Mesendoderm (in vitro differentiated cells): Measurements from ENCODE around the gene MPC2.

Source experiments
- DNase-seq: peaks from one replicate; pipeline ENCODE4 v3.0.0; 2013
- H2AK5ac ChIP-seq: 2 replicates; pipeline ENCODE4 v1.6.1; 2013; ENCODE audit warnings: low read length, inconsistent platforms
- H2BK120ac ChIP-seq: 2 replicates; pipeline ENCODE4 v1.6.1; 2013; ENCODE audit warnings: low read depth, mild to moderate bottlenecking, low read length, moderate library complexity, mixed read lengths
- H2BK15ac ChIP-seq: replicated peaks from 2 replicates; pipeline ENCODE4 v1.6.1; 2013; ENCODE audit warnings: low read depth, mild to moderate bottlenecking, moderate library complexity
- H2BK5ac ChIP-seq: 2 replicates; pipeline ENCODE4 v1.6.1; 2013; ENCODE audit warnings: low read length, inconsistent platforms
- H3K18ac ChIP-seq: 2 replicates; pipeline ENCODE4 v1.6.1; 2013; ENCODE audit warnings: mild to moderate bottlenecking, low read length, mixed read lengths
- H3K23ac ChIP-seq: one replicate; pipeline ENCODE4 v1.6.1; 2013; ENCODE audit warnings: low read length
- H3K27ac ChIP-seq: 2 replicates; pipeline ENCODE4 v1.5.1; 2013; ENCODE audit warnings: low read depth, mild to moderate bottlenecking, inconsistent platforms, low read length, moderate library complexity
- H3K27me3 ChIP-seq: 2 replicates; pipeline ENCODE4 v1.6.1; 2013; ENCODE audit warnings: low read length, control low read depth, mild to moderate bottlenecking, inconsistent platforms; ENCODE audit not compliant: insufficient read depth, poor library complexity
- H3K36me3 ChIP-seq: 2 replicates; pipeline ENCODE4 v1.6.1; 2013; ENCODE audit warnings: low read length, inconsistent platforms; ENCODE audit not compliant: control insufficient read depth, insufficient read depth
- H3K4ac ChIP-seq: one replicate; pipeline ENCODE4 v1.6.1; 2013; ENCODE audit warnings: low read depth, mild to moderate bottlenecking, low read length, moderate library complexity
- H3K4me1 ChIP-seq: 2 replicates; pipeline ENCODE4 v1.6.1; 2013; ENCODE audit warnings: low read depth, low read length, inconsistent platforms; ENCODE audit not compliant: control insufficient read depth
- H3K4me2 ChIP-seq: 2 replicates; pipeline ENCODE4 v1.6.1; 2013; ENCODE audit warnings: low read length
- H3K4me3 ChIP-seq: 2 replicates; pipeline ENCODE4 v1.5.1; 2013; ENCODE audit warnings: mild to moderate bottlenecking, low read length
- H3K56ac ChIP-seq: one replicate; pipeline ENCODE4 v1.6.1; 2013; ENCODE audit warnings: low read length
- H3K79me1 ChIP-seq: 2 replicates; pipeline ENCODE4 v1.6.1; 2013; ENCODE audit warnings: low read length, inconsistent platforms
- H3K79me2 ChIP-seq: 2 replicates; pipeline ENCODE4 v1.6.1; 2013; ENCODE audit warnings: mild to moderate bottlenecking, low read length; ENCODE audit not compliant: control insufficient read depth, insufficient read depth
- H3K9ac ChIP-seq: 2 replicates; pipeline ENCODE4 v1.6.1; 2013; ENCODE audit warnings: low read length, inconsistent platforms
- H4K5ac ChIP-seq: one replicate; pipeline ENCODE4 v1.6.1; 2013; ENCODE audit warnings: low read length
- H4K8ac ChIP-seq: one replicate; pipeline ENCODE4 v1.6.1; 2013; ENCODE audit warnings: low read depth, mild to moderate bottlenecking, control low read depth, low read length, moderate library complexity
- whole genome bisulfite sequencing: extraction: QIAGEN DNeasy Blood & Tissue Kit; methylation state at CpG from one replicate; pipeline ENCODE4 v1.1.7; 2013; ENCODE audit warnings: low lambda C conversion rate, missing lambda C conversion rate; ENCODE audit not compliant: insufficient coverage; ENCODE audit errors: extremely low coverage; 5-methylcytosine and 5-hydroxymethylcytosine counted together

The MPC2 gene

GRCh38 chr1:167938080-167938636, 1.3 kb upstream of the MPC2 start:
- H2AK5ac ChIP-seq, result no peak overlapping the region
- no peaks in the 10 kb centered on the region for H3K36me3 ChIP-seq
- H3K9ac ChIP-seq, result peak overlapping the region; percentile 63
- WGBS, result 100% methylated on average over 1 of the region's 5 CpGs
- H3K4me1 ChIP-seq, result no peaks in the 10 kb centered on the region
- no peak overlapping the region for H3K4me3 ChIP-seq
- H3K27me3 ChIP-seq, result no peaks in the 10 kb centered on the region
- no peak overlapping the region for H3K4ac ChIP-seq
- peaks cover 34% of the 10 kb centered on the region for H3K79me2 ChIP-seq
- no peak overlapping the region for H3K23ac ChIP-seq
- no peak overlapping the region for H2BK5ac ChIP-seq
- H3K56ac ChIP-seq, result peak overlapping the region; percentile 73
- no peak overlapping the region for H3K18ac ChIP-seq
- no peak for DNase-seq
- peak overlapping the region; percentile 51 for H3K4me2 ChIP-seq
- H2BK15ac ChIP-seq, result no peak overlapping the region
- H4K5ac ChIP-seq, result no peak overlapping the region
- H3K79me1 ChIP-seq, result no peaks in the 10 kb centered on the region
- no peak overlapping the region for H4K8ac ChIP-seq
- no peak overlapping the region for H2BK120ac ChIP-seq
- no peak overlapping the region for H3K27ac ChIP-seq

- Histone ChIP-seq H3K18ac (no peak overlapping the region), H2BK120ac (no peak overlapping the region), H4K8ac (no peak overlapping the region), H3K79me2 (peaks cover 36% of the 10 kb centered on the region), H2BK15ac (no peak overlapping the region), H3K27me3 (no peaks in the 10 kb centered on the region), H3K79me1 (no peaks in the 10 kb centered on the region), H3K9ac (peak overlapping the region; percentile 74), H2BK5ac (no peak overlapping the region), H3K23ac (no peak overlapping the region), H3K4me3 (peak overlapping the region; percentile 50), H3K36me3 (no peaks in the 10 kb centered on the region), H3K4ac (no peak overlapping the region), H4K5ac (no peak overlapping the region), H3K4me1 (no peaks in the 10 kb centered on the region), H2AK5ac (no peak overlapping the region), H3K4me2 (peak overlapping the region; percentile 30), H3K27ac (no peak overlapping the region), H3K56ac (peak overlapping the region; percentile 81)
- no CpG with 5 or more reads among the region's 5 CpGs for WGBS
- no peak for DNase-seq
These were observed 788 bp upstream of the MPC2 start for GRCh38 chr1:167937709-167938010.

DNA sequence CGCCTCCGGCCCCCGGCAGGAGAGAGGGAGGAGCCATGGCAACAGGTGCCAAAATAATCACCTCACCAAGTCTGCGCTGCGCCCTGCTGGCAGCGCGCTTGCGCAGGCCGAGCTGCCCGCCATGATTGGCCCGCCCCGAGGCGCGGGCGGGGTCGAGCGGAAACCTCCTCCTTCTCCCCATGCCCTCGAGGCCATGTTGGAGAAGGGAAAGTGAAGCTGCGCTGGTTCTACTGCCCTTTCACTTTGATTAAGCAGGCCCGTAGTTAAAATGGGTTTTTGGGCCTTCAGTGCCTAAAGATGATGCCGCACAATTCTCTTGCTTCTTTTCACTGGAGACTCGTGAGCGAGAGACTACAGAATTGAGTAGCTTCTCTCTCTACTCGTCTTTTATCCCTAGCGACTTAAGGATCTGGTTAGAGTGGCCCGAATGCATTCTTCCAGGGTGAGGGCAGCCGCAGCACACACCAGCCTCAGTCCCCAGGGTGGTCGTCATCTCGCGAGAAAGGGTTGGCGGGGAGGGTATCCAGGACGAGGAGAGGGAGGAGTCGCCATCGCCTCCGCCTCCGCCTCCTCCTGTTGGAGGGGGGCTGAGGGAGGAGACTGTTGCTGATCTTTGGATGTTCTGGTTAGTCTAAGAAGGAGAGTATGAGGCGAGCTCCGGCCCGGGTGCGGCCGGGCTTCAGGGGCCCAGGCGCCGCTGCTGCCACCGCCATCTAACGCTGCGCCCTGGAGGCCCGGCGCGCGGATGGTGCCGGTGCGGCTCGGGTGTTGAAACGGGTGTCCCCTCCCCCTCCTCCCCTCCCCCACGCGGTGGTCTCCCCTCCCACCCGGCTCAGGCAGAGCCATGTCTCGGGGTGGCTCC, 573 bp downstream of the MPC2 start, which contains the start of gene DCAF6:
TSS of gene DCAF6 (plus strand) at position 616 of the 862 bp plus-strand sequence. CDS start at position 845, 229 bp downstream.
- Histone ChIP-seq H4K8ac (no peak within 1 kb of the TSS), H3K23ac (peak within 1 kb of the TSS; percentile 24), H3K56ac (peak within 1 kb of the TSS; percentile 94), H3K4me3 (peak within 1 kb of the TSS; percentile 76), H3K36me3 (no peaks in the 10 kb centered on the region), H2AK5ac (no peak within 1 kb of the TSS), H3K18ac (peak within 1 kb of the TSS; percentile 81), H4K5ac (no peak within 1 kb of the TSS), H3K4me1 (no peaks in the 10 kb centered on the region), H3K9ac (peak within 1 kb of the TSS; percentile 84), H3K27ac (peak within 1 kb of the TSS; percentile 95), H2BK120ac (peak within 1 kb of the TSS; percentile 51), H2BK5ac (peak within 1 kb of the TSS; percentile 57), H3K79me2 (peaks cover 27% of the 10 kb centered on the region), H3K4ac (peak within 1 kb of the TSS; percentile 98), H3K27me3 (no peaks in the 10 kb centered on the region), H3K79me1 (no peaks in the 10 kb centered on the region), H3K4me2 (peak within 1 kb of the TSS; percentile 88), H2BK15ac (no peak within 1 kb of the TSS)
- no CpG with 5 or more reads among the region's 58 CpGs for WGBS
- DNase-seq, result peak; percentile 99

DNA sequence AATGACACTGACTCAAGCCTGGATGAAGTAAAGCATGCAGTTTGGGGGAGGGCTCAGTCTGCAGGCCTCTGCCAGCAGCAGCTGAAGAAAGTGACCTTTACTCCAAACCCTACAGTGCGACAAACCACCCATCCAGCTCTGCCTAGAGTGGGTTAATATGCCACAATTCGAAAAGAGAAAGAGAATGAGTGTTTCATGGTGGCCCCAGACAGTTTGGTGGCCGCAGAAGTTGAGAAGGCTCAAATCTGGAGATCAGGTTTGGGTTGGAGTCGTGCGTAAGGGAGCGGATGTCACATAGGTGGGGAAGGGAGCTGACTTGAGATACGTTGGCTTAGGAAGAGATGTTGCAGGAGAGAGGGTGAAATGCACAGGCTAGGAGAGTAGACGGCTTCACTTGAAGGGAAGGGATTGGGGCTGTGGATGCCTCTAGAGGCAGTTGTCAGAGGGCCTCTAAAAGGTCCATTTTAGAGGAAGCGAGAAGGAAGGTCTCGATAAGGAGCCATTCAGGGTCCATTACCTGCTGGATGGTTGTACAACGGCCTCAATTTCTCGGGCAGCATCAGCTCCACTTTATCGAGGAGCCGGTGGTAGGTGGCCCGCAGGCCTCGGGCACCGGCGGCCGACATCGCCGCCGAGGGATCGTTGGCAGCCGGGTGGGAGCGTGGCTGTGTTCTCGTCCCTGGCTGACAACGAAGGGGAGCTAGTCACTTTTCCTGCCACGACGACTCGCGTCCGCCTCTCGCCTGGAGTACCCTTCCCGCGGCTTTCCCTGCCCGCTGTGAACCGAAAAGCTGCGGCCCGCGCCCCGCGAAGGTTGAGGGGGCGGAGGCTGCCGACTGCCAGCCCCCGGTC, 1.4 kb downstream of the MPC2 start:
- Histone ChIP-seq H3K23ac (no peak overlapping the region), H2BK15ac (no peak overlapping the region), H2AK5ac (no peak overlapping the region), H3K36me3 (no peaks in the 10 kb centered on the region), H3K4me3 (peak overlapping the region; percentile 76), H3K9ac (peak overlapping the region; percentile 84), H4K5ac (no peak overlapping the region), H3K4ac (no peak overlapping the region), H4K8ac (no peak overlapping the region), H3K27ac (no peak overlapping the region), H3K79me1 (no peaks in the 10 kb centered on the region), H3K79me2 (peaks cover 21% of the 10 kb centered on the region), H2BK120ac (no peak overlapping the region), H3K27me3 (no peaks in the 10 kb centered on the region), H3K4me1 (no peaks in the 10 kb centered on the region), H3K18ac (no peak overlapping the region), H2BK5ac (no peak overlapping the region), H3K4me2 (peak overlapping the region; percentile 88), H3K56ac (peak overlapping the region; percentile 80)
- peak; percentile 82 for DNase-seq
- no CpG with 5 or more reads among the region's 45 CpGs for WGBS

DNA sequence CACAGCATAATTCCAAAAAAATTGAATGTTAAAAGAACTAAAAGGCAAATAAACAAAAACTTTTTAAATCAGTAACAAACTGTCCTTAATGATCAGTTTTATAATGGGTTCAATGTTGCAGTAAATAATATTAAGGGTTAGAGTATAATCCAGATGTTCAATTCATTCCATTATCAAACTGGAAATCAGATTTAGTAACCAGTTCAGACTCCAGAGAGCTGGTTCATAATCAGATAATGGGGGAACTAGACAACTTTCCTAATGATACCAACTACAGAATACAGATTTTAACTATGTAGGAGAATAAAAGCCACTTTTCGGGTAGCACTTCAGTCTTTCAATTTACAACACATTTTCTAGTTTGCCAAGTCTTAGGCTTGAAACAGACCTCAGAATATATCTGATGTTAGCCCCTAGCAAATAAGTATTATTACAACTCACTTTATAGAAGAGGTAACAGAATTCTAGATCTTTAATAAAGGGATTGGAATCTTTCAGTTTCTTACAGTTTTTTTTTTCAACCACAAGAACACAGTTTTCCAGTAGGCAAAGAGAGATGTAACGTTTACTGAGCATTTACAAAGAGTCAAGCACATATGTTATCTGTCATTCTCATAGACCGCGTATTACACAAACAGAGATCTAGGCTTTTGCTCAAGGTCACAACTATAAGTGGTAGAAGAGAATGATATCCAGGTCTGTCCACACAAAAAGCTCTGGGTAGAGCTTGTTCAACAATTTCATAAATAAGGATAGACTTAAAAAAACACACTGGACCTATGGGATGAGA, 2.3 kb downstream of the MPC2 start:
- Histone ChIP-seq H3K4ac (no peak overlapping the region), H3K18ac (no peak overlapping the region), H3K9ac (peak overlapping the region; percentile 84), H3K23ac (no peak overlapping the region), H3K79me1 (no peaks in the 10 kb centered on the region), H3K79me2 (peaks cover 18% of the 10 kb centered on the region), H2AK5ac (no peak overlapping the region), H2BK120ac (no peak overlapping the region), H3K27ac (no peak overlapping the region), H4K8ac (no peak overlapping the region), H3K4me2 (peak overlapping the region; percentile 88), H4K5ac (no peak overlapping the region), H2BK5ac (no peak overlapping the region), H2BK15ac (no peak overlapping the region), H3K27me3 (no peaks in the 10 kb centered on the region), H3K36me3 (no peaks in the 10 kb centered on the region), H3K4me1 (no peaks in the 10 kb centered on the region), H3K56ac (peak overlapping the region; percentile 80), H3K4me3 (peak overlapping the region; percentile 76)
- no peak for DNase-seq
- WGBS, result no CpG with 5 or more reads among the region's 4 CpGs
